GM21367 (cell line): ENCODE results near the gene EPDR1.
A peak's percentile ranks its signal among the peaks of the same experiment; 100 is the strongest.

Experiments
- ATAC-seq: cut with Tn5 transposase; IDR thresholded peaks from one replicate; pipeline ENCODE4 v1.9.1; 2021; ENCODE audit not compliant: unreplicated experiment

Gene EPDR1

DNA sequence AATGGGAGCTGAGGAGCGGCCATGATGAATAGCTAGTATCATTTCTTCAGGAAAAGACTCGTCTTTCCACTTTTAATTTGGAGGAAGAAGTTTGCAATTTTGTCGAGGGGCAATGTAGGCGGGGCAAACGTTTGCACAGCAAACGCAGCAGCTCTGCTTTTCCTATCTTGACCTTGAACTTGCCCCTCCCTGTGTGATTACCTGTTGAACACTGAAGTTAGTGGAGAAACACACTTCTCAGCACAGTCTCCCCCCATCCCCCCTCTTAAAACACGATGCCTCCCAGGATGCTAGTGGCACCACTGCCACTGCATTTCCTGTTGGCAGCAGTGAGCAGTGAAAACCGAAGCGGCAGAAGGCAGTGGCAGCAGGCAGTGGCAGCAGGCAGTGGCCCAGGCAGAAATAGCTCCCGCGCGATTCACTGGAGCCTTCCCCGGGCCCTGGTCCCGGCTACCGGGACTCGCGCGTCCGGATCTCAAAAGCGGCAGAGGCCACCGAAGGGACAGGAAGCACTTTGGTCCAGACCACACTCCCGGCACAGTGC lies at the start of gene EPDR1:
EPDR1 (plus strand) TSS at position 336 of the 544 bp plus-strand sequence. CDS start 300 bp downstream, outside the sequence.
- peak; percentile 45 for ATAC-seq

DNA sequence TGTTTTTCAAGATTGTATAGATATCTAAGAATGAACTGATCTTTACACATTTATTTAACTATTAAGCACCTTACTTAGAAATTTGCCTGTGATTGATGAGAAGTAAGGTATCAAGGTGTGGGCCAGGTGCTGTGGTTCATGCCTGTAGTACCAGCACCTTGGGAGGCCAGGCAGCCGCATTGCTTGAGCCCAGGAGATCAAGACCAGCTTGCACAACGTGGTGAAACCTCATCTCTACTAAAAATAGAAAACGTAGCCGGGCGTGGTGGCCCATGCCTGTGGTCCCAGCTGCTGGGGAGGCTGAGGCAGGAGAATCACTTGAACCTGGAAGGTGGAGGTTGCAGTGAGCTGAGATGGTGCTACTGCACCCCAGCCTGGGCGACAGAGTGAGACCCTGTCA lies 38.4 kb upstream of the EPDR1 start:
- no peak for ATAC-seq

DNA sequence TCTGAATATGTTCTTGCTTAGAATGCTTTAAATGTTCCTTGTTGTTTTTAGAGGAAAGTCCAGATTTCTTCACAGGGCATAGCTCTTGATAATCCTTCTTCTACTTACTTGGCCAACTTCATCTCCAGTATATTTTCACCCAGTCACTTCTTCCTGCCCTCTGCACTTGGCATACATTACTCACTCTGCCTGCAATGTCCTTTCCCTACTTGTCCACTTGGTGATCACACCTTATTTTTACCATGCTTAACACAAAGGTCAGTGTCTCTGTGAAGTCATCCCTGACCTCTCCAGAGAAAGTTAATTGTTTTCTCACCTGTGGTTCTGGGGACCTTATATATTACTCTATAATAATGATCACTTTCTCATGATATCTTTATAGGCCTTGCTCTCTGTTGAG lies 27.1 kb upstream of the EPDR1 start:
- ATAC-seq, result no peak

DNA sequence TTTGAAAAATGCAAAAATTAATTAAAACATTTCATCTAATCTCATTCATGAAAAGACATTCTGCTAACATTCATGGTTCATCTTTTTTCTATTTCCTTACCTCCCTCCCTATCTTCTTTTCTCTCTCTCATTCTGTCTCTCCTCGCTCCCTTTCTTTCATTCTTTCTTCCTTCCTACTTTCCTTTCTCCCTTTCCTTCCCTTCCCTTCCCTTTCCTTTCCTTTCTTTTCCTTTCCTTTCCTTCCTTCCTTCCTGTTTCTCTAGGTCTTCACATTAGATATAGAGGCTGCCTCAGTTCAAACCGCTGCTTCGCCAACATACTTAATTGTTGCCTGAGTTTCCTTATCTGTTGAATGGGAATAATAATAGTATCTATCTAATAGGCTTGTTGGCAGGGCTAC lies 25.8 kb upstream of the EPDR1 start:
- no peak for ATAC-seq

DNA sequence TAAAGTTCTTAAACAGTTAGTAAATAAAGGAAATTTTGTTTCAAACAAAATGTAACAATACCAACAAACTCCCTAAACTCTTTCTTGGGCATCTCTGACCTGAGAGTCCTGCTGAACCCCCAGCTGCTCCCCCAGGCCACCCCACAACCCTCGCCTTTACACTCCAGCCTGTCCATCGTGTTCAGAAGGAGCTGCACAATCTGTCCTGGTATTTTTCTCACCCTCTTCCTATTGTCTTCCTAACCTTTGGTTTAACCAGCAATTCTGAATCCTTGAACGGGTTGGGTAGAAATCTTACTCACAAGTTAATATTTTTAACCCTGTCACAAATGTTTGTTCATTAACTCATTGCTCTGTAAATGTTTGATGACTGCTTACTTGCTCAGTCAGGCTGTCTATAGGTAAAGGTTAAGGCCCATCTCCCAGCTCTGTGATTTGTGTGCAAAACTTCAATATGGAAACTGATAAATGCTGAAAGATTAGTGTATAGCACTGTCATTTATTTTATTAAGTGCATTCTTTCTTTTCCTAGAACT lies 20.7 kb upstream of the EPDR1 start:
- no peak for ATAC-seq

DNA sequence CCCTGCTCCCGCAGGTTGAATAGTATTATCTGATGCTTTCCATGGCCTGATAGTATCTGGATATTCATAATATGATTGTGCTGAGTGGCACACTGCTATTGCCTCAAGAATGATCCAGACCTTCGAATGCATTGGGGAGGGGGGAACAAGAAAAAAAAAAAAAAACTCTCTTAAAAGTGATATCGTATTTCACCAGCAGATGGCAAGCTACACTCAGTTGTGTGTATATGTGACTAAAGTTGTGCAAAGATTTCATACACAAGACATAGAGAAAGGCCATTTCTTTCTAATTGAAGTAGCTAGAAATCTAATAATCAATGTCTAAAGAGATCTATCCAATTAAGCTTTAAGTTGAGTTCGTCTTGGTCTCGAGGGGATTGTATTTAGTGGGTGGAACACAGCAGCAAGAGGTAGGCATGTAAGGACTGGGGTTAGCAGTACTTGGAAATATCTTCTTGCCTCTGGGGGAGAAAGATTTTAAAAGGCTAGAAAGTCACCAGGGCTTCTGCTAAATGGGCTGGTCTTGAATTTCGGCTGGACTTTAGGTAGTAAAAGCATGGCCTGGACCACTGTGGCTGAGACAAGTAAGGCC lies 19.1 kb upstream of the EPDR1 start:
- no peak for ATAC-seq

DNA sequence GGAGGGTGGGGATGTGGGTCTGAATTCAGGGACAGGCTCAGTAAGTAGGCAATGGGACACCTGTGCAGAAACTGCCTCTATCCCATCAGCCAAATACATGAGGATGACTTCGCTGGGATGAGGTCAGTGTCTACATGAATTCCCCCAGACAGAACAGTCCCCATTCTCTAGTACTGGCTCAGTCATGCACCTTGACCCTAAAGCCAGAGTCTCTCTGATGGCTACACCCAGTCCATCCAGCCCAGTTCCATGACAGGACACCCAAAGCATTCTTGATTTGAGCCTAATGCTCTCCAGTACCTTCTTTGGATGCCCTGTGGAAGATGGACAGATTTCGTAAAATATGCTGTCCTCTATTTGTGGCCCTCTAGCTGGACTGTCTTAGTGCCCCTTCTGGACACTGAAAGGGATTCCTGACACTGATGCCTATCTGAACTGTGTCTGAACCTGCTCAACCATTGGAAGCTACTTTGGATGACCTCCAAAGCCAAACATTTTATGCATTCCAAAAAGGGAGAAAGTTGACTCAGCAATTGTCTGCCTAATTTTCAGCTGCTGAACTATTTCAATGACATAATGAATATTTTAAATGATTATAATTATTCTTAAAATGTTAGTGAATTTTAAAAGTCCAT lies 18.4 kb upstream of the EPDR1 start:
- no peak for ATAC-seq

DNA sequence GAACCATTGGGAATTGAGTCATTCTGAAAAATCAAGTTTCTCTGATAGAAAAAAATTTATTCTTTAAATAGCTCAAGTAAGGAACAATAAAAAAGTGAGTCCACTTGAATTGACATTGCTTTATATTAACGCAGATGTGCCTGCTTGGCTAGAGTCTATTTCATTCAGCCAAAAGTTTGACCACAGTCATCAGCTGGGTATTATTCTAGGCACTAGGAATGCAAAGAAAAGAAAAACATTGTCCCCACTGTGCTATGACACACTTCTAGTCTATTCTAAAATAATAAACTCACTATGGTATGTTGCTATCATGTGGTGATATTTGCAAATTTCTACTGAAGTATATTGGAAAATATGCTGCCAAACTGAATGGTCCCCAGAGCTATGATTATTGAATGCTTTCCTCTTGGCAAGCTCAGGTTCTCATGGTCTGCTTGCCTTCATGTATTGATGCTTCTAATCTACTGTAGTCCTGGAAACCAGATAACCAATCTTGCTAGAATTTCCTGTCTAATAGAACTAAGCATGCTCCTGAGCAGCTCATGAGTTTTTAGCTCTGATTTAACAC lies 12.1 kb upstream of the EPDR1 start:
- no peak for ATAC-seq

DNA sequence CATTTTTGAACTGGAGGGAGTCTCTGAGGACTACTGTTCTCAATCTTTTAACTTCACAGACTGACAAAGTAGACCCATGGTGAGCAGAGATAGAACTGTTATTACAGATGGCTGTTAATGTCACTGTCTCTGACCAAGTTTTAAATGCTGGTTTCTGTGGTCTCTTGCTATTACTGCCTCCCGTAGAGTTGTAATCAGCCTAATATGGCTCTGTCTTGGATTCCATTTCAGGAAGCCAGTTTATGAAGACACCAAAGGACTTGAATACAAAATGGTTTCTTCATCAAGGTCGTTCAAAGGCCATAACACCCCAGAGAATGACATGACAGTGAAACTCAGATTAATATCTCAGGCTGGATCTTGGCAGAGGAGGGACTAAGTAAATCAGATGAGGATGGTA lies 7.7 kb upstream of the EPDR1 start:
- ATAC-seq, result no peak

DNA sequence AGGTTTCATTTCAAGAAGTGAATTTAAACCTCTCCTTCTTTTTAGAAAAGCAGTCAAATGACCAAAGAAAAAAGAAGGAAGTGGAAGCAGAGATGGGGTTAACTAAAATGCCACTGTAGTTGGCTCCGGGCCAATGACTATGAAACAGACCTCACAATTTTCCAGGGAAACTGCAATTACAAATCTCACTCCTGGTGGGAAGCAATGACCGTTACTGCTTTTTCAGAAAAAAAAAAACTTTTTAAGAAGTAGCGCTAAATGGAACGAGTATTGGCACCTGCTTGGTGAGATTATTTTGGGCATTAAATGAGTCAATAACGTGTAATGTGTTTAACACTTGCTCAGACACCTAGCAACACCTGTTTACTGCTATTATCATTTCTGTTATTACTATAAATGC lies 5.0 kb upstream of the EPDR1 start:
- no peak for ATAC-seq

DNA sequence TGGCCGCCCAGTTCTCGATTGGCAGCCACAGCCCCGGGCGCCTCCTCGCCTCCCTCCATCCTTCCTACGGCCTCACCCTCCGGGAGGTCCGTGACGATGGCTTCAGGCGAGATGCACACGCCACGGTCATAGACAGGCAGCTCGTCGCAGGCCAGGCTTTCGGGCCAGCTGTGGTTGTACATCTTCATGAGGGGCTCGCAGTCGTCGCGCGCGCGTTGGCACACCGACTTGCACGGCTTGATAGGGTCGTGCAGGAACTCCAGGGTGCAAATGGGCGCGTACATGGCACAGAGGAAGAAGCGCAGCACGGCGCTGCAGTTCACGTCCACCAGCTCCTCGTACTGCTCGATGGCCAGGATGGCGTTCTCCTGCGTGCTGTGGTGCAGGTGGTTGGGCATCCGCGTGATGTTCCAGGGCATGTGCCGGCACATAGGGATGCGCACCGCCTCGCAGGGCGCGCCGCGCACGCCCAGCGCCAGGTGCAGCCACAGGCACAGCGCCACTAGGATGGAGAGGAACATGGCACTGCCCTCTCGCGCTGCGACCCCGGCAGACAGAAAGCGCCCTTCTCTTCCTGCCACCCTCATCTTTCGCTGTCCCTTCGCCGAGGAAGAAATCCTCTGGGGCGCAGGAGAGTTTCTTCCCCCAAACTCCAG lies 4.3 kb upstream of the EPDR1 start:
- no peak for ATAC-seq

DNA sequence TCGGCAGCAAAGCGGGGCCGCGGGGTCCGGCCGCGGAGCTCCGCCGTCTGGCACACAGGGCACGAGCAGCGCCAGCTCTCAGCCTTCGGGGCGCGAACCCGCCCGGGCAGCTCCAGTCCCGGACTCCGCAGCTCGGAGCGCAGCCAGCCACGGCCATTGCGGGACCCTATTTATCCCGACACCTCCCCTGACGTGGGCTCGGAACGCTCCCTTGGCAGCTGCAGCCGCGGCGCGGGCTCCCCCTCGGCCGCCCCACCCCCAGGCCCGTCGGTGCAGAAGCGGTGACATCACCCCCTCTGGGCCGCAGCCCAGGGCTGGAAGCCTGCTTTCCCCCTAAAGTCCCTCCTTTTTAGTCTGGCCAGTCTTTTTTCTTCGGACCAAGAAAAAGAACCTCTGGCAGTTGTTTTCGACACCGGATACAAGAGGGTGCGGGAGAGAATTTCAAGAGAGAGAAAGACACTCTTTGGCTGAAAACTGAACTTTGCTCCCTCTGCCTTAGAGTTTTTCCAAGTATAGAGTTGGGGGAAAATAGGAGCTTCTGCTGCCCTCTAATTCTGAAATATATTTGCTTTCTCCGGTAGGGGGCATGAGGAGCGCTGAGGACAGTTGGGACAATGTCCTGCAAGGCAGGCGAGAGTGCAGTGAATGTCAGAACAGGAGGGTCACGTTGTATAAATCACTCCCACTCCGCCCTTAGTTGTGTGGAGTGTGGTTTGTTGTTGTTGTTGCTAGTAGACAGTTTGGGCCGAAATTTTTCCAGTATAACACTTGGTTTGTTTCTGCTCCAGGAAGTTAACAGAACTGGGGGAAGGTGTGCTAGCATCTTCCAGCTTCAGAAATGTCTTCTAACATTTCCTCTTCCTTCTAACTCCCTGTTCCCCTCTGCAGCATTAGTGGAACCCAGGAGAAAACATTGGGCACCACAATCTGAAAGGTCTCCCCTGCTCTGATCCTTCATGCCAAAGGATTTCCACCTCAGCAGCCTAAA lies 3.5 kb upstream of the EPDR1 start, which contains the start of gene SFRP4:
SFRP4 (minus strand) TSS at position 145 of the 988 bp plus-strand sequence. CDS start 280 bp downstream, outside the sequence.
- no peak for ATAC-seq

DNA sequence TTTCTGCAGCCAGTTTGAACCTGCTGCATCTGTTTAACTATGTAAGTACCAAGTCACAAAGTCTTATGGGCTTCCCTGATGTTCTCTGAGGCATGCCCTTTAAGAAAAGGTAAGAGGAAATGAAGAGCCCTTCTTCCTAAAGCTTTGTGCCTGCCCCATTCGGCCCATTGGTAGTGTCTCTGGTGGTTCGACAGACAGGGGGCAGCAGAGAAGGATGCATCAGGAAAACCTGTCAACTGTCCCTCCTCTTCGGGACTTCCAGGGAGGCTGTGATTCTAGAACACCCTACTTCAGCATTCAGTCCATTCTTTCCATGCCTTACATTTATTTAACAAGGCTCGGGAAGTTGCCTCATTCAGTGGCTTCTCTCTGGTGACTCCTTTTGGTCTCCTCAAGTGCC lies 1.9 kb upstream of the EPDR1 start:
- no peak for ATAC-seq

DNA sequence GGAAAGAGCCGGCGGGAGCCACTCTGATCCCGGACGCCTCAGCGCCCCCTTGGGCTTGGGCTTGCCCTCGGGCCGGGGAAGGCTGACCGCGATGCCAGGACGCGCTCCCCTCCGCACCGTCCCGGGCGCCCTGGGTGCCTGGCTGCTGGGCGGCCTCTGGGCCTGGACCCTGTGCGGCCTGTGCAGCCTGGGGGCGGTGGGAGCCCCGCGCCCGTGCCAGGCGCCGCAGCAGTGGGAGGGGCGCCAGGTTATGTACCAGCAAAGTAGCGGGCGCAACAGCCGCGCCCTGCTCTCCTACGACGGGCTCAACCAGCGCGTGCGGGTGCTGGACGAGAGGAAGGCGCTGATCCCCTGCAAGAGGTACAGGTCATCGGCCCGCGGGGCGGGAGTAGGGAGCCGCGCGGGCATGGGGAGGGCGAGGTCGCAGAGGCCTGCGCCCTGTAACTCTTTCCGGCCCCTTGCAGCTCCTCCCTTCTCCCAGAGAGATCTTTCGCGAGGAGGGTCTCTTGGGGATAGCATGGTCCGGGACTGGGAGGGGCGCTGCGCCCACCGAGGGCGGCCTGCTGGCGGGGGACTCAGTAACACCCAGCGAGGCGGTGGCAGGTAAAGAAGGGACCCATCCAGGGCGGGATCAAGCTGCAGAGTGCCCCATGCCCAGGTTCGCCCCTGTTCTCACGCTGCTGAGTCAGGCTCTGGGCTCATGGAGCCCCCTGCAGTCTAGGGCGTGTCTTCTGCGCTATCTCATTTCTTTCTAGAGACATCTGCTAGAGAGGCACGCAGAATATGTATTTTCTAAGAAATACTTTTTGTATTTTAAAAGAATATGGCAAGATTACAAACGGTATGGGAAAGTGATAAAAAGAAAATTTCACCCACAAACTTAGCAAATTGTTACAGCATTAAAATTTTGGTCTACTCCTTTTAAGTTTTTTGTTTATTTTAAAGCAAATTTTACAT lies 687 bp downstream of the EPDR1 start:
- ATAC-seq, result peak; percentile 48

DNA sequence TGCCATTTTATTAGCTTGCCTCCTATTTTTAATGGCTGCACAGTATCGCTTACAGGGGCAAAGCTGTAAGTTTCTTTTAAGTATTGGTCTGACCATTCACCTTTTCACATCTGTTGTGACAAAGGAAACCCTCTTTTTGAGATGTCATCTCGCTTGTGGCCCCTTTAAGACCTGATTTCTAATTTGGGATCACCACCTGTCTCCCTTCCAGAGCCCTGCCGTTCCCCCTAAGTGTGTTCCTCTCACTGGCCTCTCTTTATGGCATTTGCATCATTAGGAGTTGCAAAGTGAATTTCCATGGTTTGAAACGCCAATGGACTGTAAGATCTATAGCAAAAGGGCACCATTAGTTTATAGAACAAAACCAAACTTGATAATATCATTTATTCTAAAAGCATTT lies 1.4 kb downstream of the EPDR1 start:
- ATAC-seq, result no peak

DNA sequence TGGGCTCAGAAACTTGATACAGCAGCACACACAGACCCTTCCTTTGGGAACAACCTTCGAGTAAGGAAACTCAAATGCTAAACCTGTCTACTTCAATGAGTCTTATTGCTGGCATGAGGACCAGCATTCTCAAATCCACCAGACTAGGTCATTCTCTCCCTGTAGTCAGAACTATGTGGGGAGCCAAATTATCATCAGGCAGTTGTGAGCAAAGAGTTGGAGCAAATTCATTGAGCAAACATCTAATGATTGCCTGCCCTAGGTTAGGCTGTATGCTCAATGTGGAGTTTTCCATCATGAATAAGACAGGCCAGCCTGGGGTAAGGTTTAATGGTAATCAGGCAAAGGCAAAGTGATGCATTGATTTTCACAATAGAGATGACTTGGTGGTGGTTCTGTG lies 3.6 kb downstream of the EPDR1 start:
- ATAC-seq, result no peak

DNA sequence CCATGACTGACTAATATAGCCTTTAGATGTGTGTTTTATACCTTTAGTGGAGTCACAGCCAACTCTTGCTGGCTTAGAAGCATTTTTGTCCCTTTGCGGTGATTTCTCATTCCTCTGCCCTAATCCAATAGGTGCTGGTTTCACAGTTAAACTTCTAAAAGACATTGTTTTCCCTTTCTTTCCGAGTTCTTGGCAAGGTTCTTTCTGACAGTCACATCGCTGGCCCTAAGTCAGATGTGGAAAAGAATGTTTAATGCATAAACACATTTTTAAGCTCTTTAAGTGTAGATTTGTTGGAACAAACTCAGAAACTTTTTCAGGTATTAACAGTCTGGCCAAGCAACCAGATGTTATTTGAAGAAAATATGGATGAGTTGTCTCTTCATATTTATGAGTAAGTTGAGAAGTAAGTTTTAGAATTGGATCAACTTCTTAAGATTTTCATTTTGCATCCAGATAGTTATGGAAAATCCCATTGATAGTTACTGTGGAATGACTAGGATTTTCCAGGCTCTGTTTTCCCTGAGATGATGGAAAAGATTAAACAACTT lies 4.1 kb downstream of the EPDR1 start:
- no peak for ATAC-seq

DNA sequence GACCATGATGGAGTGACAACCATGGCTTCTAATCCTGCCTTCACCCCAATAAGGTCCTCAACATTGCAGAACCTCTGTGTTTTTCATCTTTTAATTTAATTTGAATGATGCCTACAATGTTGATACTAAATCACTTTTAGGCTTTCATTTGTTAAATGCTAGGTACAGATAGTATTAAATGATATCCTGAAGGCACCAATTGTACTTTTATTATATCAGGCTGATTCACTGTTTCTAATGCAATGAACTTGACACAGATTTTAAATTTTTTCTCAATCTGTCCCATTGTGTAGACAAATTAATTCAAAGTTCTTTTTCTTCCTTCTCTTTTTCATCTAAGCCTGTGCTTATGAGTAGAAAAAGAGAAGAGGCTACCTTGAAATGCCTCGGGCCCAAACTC lies 5.2 kb downstream of the EPDR1 start:
- ATAC-seq, result no peak
